HEK293 (cell line): ENCODE results near the gene PDCD4.
A peak's percentile ranks its signal among the peaks of the same experiment; 100 is the strongest.

Experiments
- GLI2 ChIP-seq: fragments of 450-650 bp; formaldehyde crosslinking; IDR thresholded peaks from 2 replicates; pipeline ENCODE4; 2017; ENCODE audit warnings: missing biosample characterization, missing genetic modification characterization, low read depth, borderline replicate concordance
- HIC1 ChIP-seq: fragments of 450-650 bp; formaldehyde crosslinking; IDR thresholded peaks from 2 replicates; pipeline ENCODE4 v1.5.1; 2016; ENCODE audit warnings: missing biosample characterization, missing genetic modification characterization
- HOXD13 ChIP-seq: sonication (generic); formaldehyde crosslinking; IDR thresholded peaks from 2 replicates; pipeline ENCODE4 v1.8.0; 2022; ENCODE audit warnings: missing genetic modification reagents, borderline replicate concordance
- KLF1 ChIP-seq: fragments of 450-650 bp; formaldehyde crosslinking; IDR thresholded peaks from 2 replicates; pipeline ENCODE4 v1.5.1; 2016; ENCODE audit warnings: missing biosample characterization, missing genetic modification characterization
- PRDM1 ChIP-seq: fragments of 450-650 bp; formaldehyde crosslinking; IDR thresholded peaks from 2 replicates; pipeline ENCODE4; 2016; ENCODE audit warnings: missing biosample characterization, missing genetic modification characterization
- ZBTB1 ChIP-seq: fragments of 450-650 bp; formaldehyde crosslinking; IDR thresholded peaks from 2 replicates; pipeline ENCODE4 v1.5.1; 2016; ENCODE audit warnings: missing biosample characterization, missing genetic modification characterization
- ZFP69B ChIP-seq: fragments of 450-650 bp; formaldehyde crosslinking; IDR thresholded peaks from 2 replicates; pipeline ENCODE4 v1.5.1; 2016; ENCODE audit warnings: missing biosample characterization, missing genetic modification characterization
- ZNF211 ChIP-seq: fragments of 450-650 bp; formaldehyde crosslinking; IDR thresholded peaks from 2 replicates; pipeline ENCODE4 v1.5.1; 2016; ENCODE audit warnings: low read depth, missing biosample characterization, missing genetic modification characterization
- ZNF248 ChIP-seq: fragments of 450-650 bp; formaldehyde crosslinking; IDR thresholded peaks from 2 replicates; pipeline ENCODE4 v1.5.1; 2017; ENCODE audit warnings: missing biosample characterization, missing genetic modification characterization
- ZNF280D ChIP-seq: fragments of 450-650 bp; formaldehyde crosslinking; IDR thresholded peaks from 2 replicates; pipeline ENCODE4 v1.5.1; 2016; ENCODE audit warnings: missing biosample characterization, missing genetic modification characterization
- ZNF501 ChIP-seq: fragments of 450-650 bp; formaldehyde crosslinking; IDR thresholded peaks from 2 replicates; pipeline ENCODE4 v1.5.1; 2016; ENCODE audit warnings: missing biosample characterization, missing genetic modification characterization
- ZNF549 ChIP-seq: fragments of 450-650 bp; IDR thresholded peaks from 2 replicates; pipeline ENCODE4 v1.5.1; 2018; ENCODE audit warnings: missing biosample characterization, missing genetic modification characterization, mild to moderate bottlenecking, inconsistent platforms, moderate library complexity
- ZNF558 ChIP-seq: fragments of 450-650 bp; formaldehyde crosslinking; IDR thresholded peaks from 2 replicates; pipeline ENCODE4 v1.5.1; 2016; ENCODE audit warnings: missing biosample characterization, missing genetic modification characterization
- ZNF621 ChIP-seq: fragments of 450-650 bp; formaldehyde crosslinking; IDR thresholded peaks from 2 replicates; pipeline ENCODE4 v1.5.1; 2017; ENCODE audit warnings: missing biosample characterization, missing genetic modification characterization
- ZNF629 ChIP-seq: fragments of 450-650 bp; formaldehyde crosslinking; IDR thresholded peaks from 2 replicates; pipeline ENCODE4 v1.5.1; 2017; ENCODE audit warnings: missing biosample characterization, missing genetic modification characterization
- ZNF639 ChIP-seq: fragments of 450-650 bp; formaldehyde crosslinking; IDR thresholded peaks from 2 replicates; pipeline ENCODE4 v1.5.1; 2016; ENCODE audit warnings: missing biosample characterization, missing genetic modification characterization
- ZNF654 ChIP-seq: fragments of 450-650 bp; formaldehyde crosslinking; IDR thresholded peaks from 2 replicates; pipeline ENCODE4 v1.5.1; 2016; ENCODE audit warnings: low read depth, missing biosample characterization, missing genetic modification characterization
- ZNF658 ChIP-seq: fragments of 450-650 bp; formaldehyde crosslinking; IDR thresholded peaks from 2 replicates; pipeline ENCODE4; 2016; ENCODE audit warnings: missing biosample characterization, missing genetic modification characterization
- ZNF701 ChIP-seq: fragments of 450-650 bp; formaldehyde crosslinking; IDR thresholded peaks from 2 replicates; pipeline ENCODE4 v1.5.1; 2016; ENCODE audit warnings: missing biosample characterization, missing genetic modification characterization
- ZNF776 ChIP-seq: fragments of 450-650 bp; formaldehyde crosslinking; IDR thresholded peaks from 2 replicates; pipeline ENCODE4 v1.5.0; 2017; ENCODE audit warnings: missing biosample characterization, missing genetic modification characterization, borderline replicate concordance
- ZNF777 ChIP-seq: fragments of 450-650 bp; formaldehyde crosslinking; IDR thresholded peaks from 2 replicates; pipeline ENCODE4 v1.5.1; 2017; ENCODE audit warnings: missing biosample characterization, missing genetic modification characterization, borderline replicate concordance
- TF ChIP-seq, protein P1 (sequence below): fragments of 450-650 bp; formaldehyde crosslinking; IDR thresholded peaks from 2 replicates; pipeline ENCODE4 v1.5.1; 2017; ENCODE audit warnings: missing biosample characterization, missing genetic modification characterization
- TF ChIP-seq, protein P2 (sequence below): fragments of 450-650 bp; formaldehyde crosslinking; IDR thresholded peaks from 2 replicates; pipeline ENCODE4 v1.5.1; 2016; ENCODE audit warnings: missing biosample characterization, missing genetic modification characterization
- TF ChIP-seq, protein P3 (sequence below): fragments of 450-650 bp; formaldehyde crosslinking; IDR thresholded peaks from 2 replicates; pipeline ENCODE4; 2016; ENCODE audit warnings: missing biosample characterization, missing genetic modification characterization
- TF ChIP-seq, protein P4 (sequence below): fragments of 450-650 bp; formaldehyde crosslinking; IDR thresholded peaks from 2 replicates; pipeline ENCODE4 v1.5.1; 2016; ENCODE audit warnings: missing biosample characterization, missing genetic modification characterization

PDCD4 gene

GRCh38 chr10:110872145-110872983, 636 bp downstream of the PDCD4 start (continued):
- TF ChIP-seq ZBTB1 (tag by site-specific recombination) (no peak), HOXD13 (CRISPR knock-in tag) (no peak), ZFP69B (tag by site-specific recombination) (no peak), ZNF658 (tag by site-specific recombination) (no peak), HIC1 (tag by site-specific recombination) (no peak), ZNF549 (tag by site-specific recombination) (no peak), GLI2 (no peak), ZNF776 (tag by site-specific recombination) (no peak), ZNF777 (tag by site-specific recombination) (no peak), ZNF558 (no peak), ZNF621 (tag by site-specific recombination) (no peak), ZNF701 (no peak), ZNF629 (no peak; the same call in 1 of the 2 replicates), ZNF280D (no peak), ZNF248 (tag by site-specific recombination) (no peak), ZNF654 (no peak), ZNF501 (tag by site-specific recombination) (peak; percentile 69; the same call in 1 of the 2 replicates), PRDM1 (tag by site-specific recombination) (peak; percentile 48), KLF1 (peak; percentile 55; the same call in 1 of the 2 replicates), ZNF211 (tag by site-specific recombination) (no peak), ZNF639 (tag by site-specific recombination) (no peak)
- TF ChIP-seq, protein P1, sequence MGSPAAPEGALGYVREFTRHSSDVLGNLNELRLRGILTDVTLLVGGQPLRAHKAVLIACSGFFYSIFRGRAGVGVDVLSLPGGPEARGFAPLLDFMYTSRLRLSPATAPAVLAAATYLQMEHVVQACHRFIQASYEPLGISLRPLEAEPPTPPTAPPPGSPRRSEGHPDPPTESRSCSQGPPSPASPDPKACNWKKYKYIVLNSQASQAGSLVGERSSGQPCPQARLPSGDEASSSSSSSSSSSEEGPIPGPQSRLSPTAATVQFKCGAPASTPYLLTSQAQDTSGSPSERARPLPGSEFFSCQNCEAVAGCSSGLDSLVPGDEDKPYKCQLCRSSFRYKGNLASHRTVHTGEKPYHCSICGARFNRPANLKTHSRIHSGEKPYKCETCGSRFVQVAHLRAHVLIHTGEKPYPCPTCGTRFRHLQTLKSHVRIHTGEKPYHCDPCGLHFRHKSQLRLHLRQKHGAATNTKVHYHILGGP, result no peak
- TF ChIP-seq, protein P2, sequence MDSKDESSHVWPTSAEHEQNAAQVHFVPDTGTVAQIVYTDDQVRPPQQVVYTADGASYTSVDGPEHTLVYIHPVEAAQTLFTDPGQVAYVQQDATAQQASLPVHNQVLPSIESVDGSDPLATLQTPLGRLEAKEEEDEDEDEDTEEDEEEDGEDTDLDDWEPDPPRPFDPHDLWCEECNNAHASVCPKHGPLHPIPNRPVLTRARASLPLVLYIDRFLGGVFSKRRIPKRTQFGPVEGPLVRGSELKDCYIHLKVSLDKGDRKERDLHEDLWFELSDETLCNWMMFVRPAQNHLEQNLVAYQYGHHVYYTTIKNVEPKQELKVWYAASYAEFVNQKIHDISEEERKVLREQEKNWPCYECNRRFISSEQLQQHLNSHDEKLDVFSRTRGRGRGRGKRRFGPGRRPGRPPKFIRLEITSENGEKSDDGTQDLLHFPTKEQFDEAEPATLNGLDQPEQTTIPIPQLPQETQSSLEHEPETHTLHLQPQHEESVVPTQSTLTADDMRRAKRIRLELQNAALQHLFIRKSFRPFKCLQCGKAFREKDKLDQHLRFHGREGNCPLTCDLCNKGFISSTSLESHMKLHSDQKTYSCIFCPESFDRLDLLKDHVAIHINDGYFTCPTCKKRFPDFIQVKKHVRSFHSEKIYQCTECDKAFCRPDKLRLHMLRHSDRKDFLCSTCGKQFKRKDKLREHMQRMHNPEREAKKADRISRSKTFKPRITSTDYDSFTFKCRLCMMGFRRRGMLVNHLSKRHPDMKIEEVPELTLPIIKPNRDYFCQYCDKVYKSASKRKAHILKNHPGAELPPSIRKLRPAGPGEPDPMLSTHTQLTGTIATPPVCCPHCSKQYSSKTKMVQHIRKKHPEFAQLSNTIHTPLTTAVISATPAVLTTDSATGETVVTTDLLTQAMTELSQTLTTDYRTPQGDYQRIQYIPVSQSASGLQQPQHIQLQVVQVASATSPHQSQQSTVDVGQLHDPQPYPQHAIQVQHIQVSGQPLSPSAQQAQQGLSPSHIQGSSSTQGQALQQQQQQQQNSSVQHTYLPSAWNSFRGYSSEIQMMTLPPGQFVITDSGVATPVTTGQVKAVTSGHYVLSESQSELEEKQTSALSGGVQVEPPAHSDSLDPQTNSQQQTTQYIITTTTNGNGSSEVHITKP (tag by site-specific recombination), result peak; percentile 96
- TF ChIP-seq, protein P3, sequence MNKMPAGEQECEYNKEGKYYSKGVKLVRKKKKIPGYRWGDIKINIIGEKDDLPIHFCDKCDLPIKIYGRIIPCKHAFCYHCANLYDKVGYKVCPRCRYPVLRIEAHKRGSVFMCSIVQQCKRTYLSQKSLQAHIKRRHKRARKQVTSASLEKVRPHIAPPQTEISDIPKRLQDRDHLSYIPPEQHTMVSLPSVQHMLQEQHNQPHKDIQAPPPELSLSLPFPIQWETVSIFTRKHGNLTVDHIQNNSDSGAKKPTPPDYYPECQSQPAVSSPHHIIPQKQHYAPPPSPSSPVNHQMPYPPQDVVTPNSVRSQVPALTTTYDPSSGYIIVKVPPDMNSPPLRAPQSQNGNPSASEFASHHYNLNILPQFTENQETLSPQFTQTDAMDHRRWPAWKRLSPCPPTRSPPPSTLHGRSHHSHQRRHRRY (tag by site-specific recombination), result no peak
- TF ChIP-seq, protein P4, sequence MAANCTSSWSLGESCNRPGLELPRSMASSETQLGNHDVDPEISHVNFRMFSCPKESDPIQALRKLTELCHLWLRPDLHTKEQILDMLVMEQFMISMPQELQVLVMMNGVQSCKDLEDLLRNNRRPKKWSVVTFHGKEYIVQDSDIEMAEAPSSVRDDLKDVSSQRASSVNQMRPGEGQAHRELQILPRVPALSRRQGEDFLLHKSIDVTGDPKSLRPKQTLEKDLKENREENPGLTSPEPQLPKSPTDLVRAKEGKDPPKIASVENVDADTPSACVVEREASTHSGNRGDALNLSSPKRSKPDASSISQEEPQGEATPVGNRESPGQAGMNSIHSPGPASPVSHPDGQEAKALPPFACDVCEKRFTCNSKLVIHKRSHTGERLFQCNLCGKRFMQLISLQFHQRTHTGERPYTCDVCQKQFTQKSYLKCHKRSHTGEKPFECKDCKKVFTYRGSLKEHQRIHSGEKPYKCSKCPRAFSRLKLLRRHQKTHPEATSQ (tag by site-specific recombination), result no peak
